Gastrocnemius medialis (tissue), 4 donors: ENCODE measurements around the gene TMEM87B.

Experiments used
- POLR2A ChIP-seq, 2 donors: fragments of 450-650 bp; IDR thresholded peaks; one replicate each; pipeline ENCODE4 v1.6.1; 2017; ENCODE audit warnings: antibody characterized with exemption in 2 of 2, mild to moderate bottlenecking in 2 of 2, moderate library complexity in 2 of 2
- TF ChIP-seq, protein P1 (sequence below), 5 experiments: fragments of 450-650 bp in 3 of 5; fragments of 200-600 bp in 2 of 5; sonication (generic) in 2 of 5; IDR thresholded peaks in 4 of 5; conservative IDR thresholded peaks in 1 of 5; 1 replicate in 4 of 5; 2 replicates in 1 of 5; pipeline ENCODE4 v1.5.1; 2016 to 2019; ENCODE audit warnings: antibody characterized with exemption in 5 of 5, mild to moderate bottlenecking in 3 of 5, moderate library complexity in 3 of 5

GRCh38 chr2:112054847-112055729 lies at the start of gene TMEM87B:
- TF ChIP-seq, protein P1, sequence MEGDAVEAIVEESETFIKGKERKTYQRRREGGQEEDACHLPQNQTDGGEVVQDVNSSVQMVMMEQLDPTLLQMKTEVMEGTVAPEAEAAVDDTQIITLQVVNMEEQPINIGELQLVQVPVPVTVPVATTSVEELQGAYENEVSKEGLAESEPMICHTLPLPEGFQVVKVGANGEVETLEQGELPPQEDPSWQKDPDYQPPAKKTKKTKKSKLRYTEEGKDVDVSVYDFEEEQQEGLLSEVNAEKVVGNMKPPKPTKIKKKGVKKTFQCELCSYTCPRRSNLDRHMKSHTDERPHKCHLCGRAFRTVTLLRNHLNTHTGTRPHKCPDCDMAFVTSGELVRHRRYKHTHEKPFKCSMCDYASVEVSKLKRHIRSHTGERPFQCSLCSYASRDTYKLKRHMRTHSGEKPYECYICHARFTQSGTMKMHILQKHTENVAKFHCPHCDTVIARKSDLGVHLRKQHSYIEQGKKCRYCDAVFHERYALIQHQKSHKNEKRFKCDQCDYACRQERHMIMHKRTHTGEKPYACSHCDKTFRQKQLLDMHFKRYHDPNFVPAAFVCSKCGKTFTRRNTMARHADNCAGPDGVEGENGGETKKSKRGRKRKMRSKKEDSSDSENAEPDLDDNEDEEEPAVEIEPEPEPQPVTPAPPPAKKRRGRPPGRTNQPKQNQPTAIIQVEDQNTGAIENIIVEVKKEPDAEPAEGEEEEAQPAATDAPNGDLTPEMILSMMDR (IDR thresholded peaks at IDR 0.05 in 4 of 5, conservative IDR thresholded peaks at IDR 0.05 in 1 of 5) = no peak
- peak; percentile 36 to 58 for TF ChIP-seq POLR2A (IDR thresholded peaks at IDR 0.05)
